Uterus (tissue), 2 donors: Measurements from ENCODE around the gene MRI1.
A peak's percentile ranks its signal among the peaks of the same experiment; 100 is the strongest.

Source experiments
- POLR2A ChIP-seq, 2 donors: fragments of 450-650 bp; IDR thresholded peaks; one replicate each; pipeline ENCODE4 v1.6.1; 2016; ENCODE audit warnings: antibody characterized with exemption in 2 of 2, mild to moderate bottlenecking in 1 of 2, moderate library complexity in 1 of 2
- TF ChIP-seq, protein P1 (sequence below), 4 experiments: fragments of 200-600 bp in 2 of 4; fragments of 450-650 bp in 2 of 4; sonication (generic) in 2 of 4; IDR thresholded peaks; one replicate each; pipeline ENCODE4 v1.5.1; 2016 to 2019; ENCODE audit warnings: antibody characterized with exemption in 4 of 4, mild to moderate bottlenecking in 2 of 4, moderate library complexity in 1 of 4

DNA sequence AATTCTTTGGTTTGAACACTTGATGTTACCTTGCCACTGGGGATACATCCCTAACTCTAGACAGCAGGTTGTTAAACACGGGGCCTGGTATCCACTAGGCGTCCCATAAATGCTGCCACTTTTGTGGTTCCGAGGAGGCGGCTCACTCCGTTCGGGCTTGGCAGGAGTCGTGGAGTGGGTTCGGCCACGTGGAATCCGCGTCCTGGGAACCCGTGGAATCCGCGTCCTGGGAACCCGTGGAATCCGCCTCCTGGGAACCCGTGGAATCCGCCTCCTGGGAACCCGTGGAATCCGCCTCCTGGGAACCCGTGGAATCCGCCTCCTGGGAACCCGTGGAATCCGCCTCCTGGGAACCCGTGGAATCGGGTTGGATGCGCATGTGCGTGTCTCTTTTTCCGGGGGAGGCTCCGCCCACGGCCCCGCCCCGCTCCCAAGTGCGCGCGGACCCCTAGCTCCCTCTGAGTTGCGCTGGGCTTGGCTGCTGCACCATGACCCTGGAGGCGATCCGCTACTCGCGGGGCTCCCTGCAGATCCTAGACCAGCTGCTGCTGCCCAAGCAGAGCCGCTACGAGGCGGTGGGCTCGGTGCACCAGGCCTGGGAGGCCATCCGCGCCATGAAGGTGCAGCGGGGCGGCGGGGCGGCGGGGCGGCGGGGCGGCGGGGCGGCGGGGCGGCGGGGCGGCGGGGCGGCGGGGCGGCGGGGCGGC lies at the start of gene MRI1:
- TF ChIP-seq, protein P1, sequence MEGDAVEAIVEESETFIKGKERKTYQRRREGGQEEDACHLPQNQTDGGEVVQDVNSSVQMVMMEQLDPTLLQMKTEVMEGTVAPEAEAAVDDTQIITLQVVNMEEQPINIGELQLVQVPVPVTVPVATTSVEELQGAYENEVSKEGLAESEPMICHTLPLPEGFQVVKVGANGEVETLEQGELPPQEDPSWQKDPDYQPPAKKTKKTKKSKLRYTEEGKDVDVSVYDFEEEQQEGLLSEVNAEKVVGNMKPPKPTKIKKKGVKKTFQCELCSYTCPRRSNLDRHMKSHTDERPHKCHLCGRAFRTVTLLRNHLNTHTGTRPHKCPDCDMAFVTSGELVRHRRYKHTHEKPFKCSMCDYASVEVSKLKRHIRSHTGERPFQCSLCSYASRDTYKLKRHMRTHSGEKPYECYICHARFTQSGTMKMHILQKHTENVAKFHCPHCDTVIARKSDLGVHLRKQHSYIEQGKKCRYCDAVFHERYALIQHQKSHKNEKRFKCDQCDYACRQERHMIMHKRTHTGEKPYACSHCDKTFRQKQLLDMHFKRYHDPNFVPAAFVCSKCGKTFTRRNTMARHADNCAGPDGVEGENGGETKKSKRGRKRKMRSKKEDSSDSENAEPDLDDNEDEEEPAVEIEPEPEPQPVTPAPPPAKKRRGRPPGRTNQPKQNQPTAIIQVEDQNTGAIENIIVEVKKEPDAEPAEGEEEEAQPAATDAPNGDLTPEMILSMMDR (IDR thresholded peaks at IDR 0.05): peak in 1 of 4 experiments; percentile 20
- peak in 1 of 2 donors; percentile 38 for TF ChIP-seq POLR2A (IDR thresholded peaks at IDR 0.05)
